Activated CD4-positive, alpha-beta T cell treated with anti-CD3 and anti-CD28 coated beads, Interleukin-2, amount 50 U/mL, for 4 hours (primary cell): ENCODE data around the gene SMIM10.
A peak's percentile ranks its signal among the peaks of the same experiment; 100 is the strongest.
"Not testable (repeated sequence)": the region's sequence is repeated elsewhere in the genome, so short reads cannot be mapped to it uniquely, and the experiment has no call there.

ENCODE experiments used
- DNase-seq, 2 experiments: peaks; one replicate each; pipeline ENCODE4 v3.0.0-alpha.2; 2020

The SMIM10 gene

DNA sequence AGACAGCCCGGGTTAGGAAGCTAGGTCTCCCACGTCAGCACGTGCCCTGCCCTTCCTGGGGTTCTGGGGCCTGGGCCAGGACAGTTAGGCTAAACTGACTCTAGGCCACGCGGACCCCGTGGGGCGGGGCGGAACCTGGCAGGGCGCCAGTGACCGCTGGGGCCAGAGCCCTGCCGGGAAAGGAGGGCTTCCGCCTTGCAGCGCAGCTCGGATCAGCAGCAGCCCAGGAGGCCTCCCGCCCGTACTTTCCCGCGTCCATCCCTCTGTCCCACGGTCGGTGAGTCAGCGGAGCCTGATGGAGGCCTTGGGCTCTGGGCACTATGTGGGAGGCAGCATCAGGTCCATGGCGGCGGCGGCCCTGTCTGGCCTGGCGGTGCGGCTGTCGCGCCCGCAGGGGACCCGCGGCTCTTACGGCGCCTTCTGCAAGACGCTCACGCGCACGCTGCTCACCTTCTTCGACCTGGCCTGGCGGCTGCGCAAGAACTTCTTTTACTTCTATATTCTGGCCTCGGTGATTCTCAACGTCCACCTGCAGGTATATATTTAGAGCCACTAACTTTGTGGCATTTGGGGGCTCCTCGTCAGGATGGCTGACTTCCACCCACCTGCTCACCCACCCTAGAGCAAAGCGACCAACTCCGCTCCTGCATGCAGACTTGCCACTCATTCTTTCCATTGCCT is at the start of gene SMIM10:
SMIM10 (plus strand) TSS at position 191 of the 681 bp plus-strand sequence; CDS start at position 296, 105 bp downstream.
- DNase-seq, result no peak

DNA sequence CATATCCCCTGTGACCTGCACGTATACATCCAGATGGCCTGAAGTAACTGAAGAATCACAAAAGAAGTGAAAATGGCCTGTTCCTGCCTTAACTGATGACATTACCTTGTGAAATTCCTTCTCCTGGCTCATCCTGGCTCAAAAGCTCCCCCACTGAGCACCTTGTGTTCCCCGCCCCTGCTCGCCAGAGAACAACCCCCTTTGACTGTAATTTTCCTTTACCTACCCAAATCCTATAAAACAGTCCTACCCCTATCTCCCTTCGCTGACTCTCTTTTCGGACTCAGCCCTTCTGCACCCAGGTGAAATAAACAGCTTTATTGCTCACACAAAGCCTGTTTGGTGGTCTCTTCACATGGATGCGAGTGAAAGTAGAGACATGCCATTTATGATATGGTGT is 44.4 kb upstream of the SMIM10 start:
- not testable (repeated sequence) for DNase-seq

DNA sequence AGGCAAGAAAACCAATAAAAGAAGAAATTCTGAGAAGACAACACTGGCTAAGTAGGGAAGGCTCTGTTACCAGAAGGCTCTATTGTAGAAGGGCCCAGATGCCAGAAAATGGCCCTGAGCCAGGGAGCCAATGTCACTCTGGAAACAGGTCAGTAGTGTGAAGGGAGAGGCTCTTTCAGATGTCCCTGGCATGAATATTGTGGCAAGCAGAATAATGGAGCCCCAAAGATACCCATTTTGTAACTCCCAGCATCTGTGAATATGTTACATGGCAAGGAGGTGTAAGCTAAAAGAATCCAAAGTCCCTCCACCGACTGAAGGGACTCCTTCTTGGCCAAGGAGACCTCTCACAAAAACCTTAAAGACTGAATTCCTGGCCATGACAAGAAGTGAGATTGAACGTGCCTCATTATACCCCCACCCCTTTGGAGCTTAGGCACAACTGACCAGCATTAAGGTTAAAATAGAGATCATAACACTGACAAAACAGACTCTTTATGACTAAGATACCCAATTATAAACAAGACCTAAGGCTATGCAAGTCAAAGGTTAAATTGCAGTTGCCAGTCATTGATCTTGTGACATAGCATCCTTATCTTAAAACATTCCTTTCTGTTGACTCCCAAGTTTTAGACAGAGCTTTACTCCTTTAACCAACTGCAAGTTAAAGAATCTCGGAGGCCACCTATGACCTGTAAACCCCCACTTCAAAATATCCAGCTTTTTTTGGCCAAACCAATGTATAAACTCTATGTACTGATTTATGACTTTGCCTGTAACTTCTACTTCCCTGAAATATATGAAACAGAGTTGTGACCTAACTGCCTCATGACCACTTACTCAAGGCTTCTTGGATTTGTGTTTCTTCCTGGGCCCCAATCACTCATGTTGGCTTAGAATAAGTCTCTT is 42.2 kb upstream of the SMIM10 start:
- DNase-seq, result no peak

DNA sequence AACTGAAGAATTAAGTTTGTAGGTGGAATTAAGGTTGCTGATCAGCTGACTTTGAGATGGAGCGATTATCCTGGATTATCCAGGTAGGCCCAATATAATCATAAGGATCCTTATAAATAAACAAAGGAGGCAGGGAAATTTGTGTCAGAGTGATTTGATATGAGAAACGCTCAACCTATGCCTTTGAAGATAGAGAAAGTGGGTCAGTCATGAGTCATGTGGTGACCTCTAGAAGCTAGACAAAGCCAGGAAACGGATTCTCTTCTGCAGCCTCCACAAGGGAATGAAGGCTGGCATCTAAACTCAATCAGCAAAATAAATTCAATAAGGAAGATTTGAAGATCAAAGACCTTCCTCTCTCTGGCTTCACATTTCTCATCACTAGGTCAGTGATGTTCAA is 41.5 kb upstream of the SMIM10 start:
- DNase-seq, result no peak

DNA sequence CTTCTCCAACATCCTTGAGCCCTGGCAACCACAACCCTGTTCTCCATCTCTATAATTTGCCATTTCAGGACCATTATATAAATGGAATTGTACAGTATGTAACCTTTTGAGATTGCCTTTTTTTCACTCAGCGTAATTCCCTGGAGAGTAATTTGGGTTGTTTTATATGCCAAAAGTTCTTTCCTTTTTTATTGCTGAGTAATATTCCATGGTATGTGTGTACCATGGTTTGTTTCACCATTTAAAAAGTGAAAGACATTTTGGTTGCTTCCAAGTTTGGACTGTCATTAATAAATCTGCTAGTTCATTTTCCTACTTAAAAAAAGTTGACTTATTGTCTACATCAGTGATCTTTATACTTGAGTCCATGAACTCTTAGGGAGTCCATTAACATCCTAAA is 33.0 kb upstream of the SMIM10 start:
- no peak for DNase-seq

DNA sequence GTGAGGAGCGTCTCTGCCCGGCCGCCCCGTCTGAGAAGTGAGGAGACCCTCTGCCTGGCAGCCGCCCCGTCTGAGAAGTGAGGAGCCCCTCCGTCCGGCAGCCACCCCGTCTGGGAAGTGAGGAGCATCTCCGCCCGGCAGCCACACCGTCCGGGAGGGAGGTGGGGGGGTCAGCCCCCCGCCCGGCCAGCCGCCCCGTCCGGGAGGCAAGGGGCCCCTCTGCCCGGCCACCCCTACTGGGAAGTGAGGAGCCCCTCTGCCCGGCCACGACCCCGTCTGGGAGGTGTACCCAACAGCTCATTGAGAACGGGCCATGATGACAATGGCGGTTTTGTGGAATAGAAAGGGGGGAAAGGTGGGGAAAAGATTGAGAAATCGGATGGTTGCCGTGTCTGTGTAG is 30.4 kb upstream of the SMIM10 start:
- not testable (repeated sequence) for DNase-seq

DNA sequence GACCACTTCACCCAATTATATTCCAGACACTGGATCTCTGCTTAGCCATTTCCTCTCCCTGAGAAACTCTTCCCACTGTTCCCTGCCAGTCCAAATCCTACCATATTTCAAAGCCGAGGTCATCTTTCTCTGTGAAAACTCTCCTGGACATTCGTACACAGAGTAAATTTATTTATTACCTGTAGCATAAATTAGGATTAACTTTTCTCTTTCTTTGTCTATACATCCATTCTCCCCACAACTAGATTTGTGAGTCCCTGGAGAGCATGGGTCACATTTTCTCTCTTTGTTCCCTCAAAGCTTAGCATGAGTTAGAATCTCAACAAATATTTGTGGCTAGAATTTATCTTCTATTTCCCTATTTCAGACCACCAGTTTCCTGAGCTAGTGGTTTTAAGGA is 27.8 kb upstream of the SMIM10 start:
- DNase-seq, result no peak

DNA sequence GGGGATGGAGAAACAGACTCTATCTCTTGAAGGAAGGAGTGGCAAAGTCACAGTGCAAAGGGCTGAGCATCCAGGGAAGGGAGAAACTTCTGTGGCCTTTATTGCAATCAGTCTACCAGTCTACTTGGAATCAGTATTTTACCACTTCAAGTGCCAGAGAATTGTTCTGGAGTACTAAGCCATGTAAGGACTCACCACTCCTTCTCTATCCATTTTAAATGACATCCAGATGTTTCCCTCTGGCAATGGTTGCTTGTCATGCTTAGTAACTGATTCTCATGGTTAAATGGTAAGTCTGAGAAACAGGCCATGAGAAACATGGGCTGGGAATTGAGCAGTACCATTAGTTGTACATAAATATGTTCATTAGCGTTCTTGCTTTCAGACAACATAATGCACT is 21.1 kb upstream of the SMIM10 start:
- DNase-seq, result no peak

DNA sequence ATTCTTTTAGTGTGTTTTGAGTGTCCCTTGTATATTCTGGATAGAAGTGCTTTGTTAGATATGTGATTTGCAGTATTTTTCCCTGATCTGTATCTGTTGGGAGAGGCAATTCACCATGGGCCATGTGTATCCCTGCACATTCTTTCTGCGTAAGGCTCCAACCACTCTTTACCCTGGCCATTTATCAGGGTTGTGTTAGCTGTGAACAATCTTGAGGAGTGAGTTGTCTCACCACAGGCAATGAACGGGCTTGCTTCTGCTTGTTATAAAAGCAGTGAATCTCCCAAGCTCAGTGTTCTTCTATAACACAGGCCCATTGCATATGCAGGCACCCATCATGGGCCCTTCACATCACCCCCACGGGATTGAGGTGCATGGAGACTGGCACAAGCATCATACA is 18.9 kb upstream of the SMIM10 start:
- DNase-seq, result no peak

DNA sequence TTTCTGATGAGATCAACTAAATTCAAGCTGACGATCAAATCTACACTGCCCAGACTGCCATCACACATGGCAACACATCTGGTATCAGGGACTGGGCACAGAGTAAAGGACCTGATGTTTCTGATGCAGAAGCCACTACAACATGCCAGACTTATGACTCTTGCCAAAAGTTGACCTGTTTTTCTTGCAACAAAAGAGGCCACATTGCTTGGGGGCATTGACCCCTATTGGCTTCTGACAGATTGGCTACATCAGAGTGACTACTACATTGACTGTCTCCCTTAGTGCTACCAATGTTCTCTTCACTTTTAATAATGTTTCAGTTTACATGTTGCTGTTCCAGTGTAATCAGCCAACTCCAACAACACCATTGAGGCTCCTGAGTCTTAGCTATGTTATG is 15.3 kb upstream of the SMIM10 start:
- DNase-seq, result no peak

DNA sequence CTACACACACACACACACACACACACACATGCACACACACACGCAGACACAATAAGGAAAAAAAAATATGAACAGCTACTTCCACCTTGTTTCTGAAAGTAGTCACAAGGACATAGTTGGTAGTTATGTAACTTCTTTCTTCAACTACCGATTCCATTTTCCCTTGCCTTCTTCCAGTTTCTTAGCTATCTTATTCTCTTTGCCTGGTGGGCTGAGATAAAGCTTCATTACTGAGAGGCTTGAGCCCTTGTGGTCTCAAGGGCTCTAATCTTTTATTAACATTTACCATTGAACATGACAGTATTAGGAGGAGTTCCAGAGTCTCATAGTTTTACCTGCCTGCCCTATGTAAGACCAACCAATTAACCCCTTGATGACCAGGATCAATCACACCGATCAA is 8.9 kb upstream of the SMIM10 start:
- no peak for DNase-seq

DNA sequence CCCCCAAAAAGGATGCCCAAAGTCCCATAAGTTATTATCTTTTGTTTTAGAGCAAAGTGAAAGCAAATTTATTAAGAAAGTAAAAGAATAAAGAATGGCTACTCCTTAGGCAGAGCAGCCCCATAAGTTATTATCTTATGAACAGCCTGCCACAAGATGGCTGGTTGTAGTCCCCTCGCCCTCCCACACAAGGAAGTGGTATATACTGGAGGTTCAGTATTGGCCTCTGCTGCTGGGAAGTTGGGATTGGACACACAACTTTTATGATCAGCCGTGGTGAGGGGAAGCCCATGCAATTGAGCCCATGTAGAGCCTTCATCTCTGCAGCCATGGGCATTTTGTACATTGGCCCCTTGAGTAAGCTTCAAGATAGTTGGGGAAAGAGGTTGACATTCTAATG is 8.0 kb upstream of the SMIM10 start:
- DNase-seq, result no peak

DNA sequence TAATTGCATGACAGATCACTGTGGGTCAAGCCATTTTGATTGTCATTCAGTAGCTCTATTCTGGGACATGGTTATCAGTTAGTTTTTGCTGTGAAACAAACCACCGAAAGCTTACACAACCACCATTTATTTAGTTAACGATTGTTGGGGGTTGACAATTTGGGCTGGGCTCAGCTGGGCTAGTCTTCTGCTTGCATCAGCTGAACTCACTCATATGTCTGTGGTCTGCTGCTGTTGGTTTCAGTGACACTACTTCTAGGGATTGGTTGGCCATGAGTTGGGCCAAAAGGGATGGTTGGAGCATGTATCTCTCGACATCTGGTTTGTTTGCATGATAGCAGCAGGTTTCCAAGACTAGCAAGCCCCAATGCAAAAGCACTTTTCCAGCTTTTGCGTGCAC is 5.3 kb upstream of the SMIM10 start:
- DNase-seq, result no peak

DNA sequence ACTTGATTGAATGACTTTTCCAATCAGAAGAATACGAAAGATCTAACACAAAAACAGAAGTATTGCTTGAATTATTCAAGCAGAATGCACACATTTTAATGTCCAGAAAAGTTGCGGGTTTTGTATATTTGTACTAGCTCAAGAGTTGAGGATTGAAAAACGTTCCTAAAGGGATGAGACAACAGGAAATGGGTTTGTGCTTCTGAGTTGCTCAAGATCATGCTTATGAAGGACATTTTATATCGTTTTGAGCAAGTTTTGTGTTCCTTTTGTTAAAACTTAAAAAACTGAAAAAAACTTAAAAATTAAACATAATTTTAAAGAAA is 353 bp upstream of the SMIM10 start:
- no peak for DNase-seq

DNA sequence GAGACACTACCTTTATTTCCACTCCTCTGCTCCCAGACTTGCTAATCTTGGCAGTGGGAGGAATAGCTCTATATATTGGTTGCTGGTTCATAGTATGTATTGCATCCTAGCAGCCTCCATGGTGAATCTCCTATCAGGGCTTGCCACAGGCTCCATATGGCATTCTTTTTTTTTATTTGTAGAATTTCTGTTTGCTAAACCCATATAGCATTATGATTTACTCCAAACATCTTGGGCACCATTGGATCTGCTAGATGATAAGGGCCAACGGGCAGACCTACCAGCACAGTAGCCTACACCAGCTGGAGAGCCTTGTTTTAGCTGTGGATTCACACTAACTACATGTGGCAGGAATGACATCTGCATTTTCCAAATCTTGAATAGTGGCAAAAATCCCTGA is 6.9 kb downstream of the SMIM10 start:
- DNase-seq, result no peak

DNA sequence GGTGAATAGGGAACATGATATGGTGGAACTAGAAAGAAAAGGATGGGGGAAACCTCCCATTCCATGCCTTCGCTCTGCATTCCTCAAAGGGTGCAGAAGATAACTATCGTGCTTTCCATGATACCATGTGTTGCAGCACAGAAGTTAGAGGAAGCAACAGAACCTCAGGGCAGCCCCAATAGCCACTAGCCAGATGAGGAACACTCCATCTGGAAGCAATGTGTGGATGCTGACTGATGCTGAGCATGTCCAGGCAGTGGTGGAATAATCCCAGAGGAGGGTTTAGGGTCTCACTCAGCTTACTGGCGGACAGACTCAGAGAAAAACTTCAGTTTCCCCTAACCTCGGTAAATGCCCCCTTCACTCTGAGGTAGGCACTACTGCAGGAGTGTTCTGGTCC is 7.5 kb downstream of the SMIM10 start:
- no peak for DNase-seq

DNA sequence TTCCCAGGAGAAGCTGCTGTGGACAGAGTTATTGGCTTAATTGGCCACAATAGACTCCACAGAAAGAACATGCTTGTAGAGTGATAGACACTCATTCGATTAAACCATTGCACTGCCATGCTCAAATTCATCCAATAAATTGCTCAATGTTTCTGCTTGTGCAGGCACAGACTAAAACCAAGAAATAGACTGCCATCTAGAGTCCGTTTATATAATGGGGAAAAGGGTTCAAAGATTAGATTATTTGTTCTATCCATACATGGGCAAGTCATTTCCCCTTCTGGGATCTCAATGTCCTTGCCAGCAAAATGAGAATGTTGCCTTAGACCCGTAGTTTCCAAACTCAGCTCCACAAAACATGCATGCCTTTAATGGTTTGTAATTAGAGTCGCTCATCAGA is 8.7 kb downstream of the SMIM10 start:
- DNase-seq, result no peak

DNA sequence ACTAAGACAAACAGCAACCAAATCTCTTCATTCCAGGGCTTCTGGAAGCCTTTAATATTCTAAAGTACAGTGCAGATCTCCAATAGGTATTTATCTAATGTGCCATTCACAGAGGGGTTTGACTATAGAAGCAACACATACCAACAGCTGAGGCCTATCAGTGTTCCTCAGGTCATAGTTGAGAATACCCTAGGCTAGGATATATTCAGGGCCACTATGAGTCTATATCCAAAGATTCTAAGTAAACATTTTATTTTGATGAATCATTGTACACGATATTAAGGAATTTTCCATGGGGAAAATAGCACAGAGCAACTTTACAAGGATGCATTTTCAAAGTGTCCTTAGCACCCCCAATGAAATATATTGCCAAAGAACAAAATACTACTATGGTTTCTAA is 9.7 kb downstream of the SMIM10 start:
- no peak for DNase-seq

DNA sequence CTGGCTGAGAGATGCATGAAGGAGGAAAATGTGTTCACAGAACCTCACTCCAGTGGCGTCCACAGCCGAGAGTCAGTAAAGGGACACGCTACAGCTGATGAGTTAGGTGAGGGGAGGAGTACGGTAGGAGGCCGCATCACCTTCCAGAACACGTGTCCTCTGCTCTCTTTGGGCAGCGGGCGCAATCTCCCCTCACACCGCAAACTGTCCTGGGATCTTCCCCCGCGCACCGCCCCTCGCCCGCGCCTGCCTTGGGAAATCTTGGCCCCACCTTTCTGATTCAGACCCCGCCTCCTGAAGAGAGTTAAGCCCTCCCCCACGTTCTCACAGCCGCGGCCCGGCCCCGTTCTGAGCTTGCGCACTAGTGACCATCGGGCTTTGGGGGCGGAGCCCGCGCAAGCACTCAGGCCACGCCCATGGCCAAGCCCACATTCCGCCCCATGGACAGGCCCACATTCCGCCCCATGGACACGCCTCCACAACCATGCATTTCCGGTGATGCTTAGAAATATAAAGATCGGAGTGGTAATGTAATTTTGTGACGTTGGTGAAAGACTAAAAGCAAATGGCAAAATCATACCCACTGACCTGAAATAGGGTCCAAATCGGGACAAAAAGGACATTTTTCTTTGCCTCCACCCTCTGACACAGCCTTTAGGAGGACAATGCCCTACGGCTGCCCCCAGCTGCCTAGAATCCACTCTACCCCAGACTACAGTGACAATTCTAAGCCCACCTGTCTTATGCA is 13.3 kb downstream of the SMIM10 start:
- peak; percentile 77 to 79 for DNase-seq

DNA sequence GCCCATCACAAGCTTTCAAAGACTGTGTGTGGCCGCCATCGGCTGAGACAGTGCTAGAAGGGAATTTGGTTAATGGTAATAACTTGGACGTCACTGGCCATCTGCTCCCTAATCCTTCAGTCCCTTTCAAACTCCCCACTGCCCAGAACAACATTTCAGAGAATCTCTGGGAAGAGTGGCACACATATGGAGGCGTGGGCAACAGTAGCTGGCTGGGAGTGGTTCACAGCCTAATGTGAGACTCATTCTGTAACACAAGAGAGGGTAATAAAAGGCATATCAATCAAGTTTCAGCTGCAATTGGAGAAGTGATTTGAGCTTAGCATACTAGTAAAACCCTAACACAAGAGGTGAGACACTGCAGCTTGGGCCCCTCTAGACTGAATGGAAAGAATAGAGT is 15.4 kb downstream of the SMIM10 start:
- DNase-seq, result no peak

DNA sequence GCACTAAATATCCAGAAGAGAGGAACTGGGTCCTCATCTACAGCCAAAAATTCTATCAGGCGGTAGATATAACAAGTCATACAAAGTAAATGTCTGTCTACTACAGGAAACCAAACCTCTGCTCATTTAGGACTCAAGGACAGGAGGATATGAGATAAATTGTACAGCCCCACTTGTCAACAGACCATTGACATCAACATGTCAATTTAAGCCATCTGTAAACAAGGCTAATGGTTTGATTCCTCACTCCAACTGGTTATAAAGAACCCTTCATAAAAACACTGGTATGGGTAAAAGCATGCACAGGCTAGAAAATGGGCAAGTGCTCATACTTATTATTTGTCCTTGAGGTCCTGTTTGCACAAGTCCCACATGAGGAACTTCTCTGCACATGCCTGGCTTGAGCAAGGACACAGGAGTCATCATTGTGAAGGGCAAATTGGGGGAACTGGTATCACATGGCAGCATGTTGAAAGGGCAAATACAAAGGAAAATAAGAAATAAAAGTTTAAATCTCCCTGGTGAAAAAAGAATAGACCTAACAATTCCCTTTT is 18.3 kb downstream of the SMIM10 start:
- no peak for DNase-seq

DNA sequence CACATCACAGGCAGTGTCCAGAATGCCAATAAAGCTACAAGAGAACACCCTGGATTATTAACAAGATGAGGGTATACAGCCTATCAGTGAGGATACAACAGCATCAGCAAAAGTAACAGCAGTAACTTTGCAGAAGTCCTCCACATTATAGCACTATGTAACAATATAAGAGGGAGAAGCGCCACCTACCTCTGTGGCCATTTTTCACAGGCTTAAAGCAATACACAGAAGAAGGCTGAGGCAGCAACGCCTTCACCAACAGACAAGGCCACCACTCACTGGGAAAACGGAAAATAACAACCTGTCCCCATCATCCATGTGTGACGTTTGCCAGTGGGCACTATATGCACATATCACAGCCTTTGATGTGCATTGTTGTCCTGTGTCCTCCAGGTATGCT is 19.0 kb downstream of the SMIM10 start:
- no peak for DNase-seq

DNA sequence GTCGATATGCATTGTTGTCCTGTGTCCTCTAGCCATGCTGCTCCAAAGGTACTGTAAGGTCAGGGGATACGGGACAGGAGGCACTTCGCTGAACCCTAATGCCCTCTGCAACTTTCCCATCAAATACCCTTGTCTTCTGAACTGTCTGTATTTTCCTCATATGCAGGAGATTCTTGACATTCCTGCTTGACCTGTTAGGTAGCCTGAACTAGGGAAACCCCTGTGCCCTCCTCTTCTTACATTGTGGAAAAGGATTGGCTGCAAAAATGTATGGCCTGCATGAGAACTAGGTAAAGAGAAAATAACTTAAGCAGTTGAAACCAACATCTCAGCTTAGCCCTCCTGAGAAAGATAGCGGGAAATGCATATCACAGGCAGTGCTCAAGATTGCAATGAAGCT is 20.1 kb downstream of the SMIM10 start:
- no peak for DNase-seq
